GM12892 (cell line): ENCODE results near the gene GASK1A.

Source experiments
- POLR2A ChIP-seq: IDR thresholded peaks from 2 replicates; pipeline ENCODE4 v1.6.1; 2011; ENCODE audit warnings: low read depth, low read length, control low read depth
- POLR2AphosphoS5 ChIP-seq: IDR thresholded peaks from 2 replicates; pipeline ENCODE4 v1.6.1; 2011; ENCODE audit warnings: low read depth, low read length, control low read depth
- TAF1 ChIP-seq: IDR thresholded peaks from 2 replicates; pipeline ENCODE4 v1.6.1; 2011; ENCODE audit warnings: low read depth, mild to moderate bottlenecking, control low read depth, low read length, borderline replicate concordance

GRCh38 chr3:43075904-43076661, 97.0 kb downstream of the GASK1A start:
- TF ChIP-seq POLR2AphosphoS5 (no peak), POLR2A (no peak), TAF1 (no peak)
